Right kidney (tissue), 9 donors: ENCODE results near the gene PABPN1.
"Not testable (repeated sequence)": the region's sequence is repeated elsewhere in the genome, so short reads cannot be mapped to it uniquely, and the experiment has no call there.

ENCODE experiments used
- DNase-seq: peaks from one replicate; pipeline ENCODE4 v3.0.0-alpha.2; 2016
- long read RNA-seq, 8 donors: transcript quantifications; one replicate each; lab custom pipeline, GENCODE V29; 2026

PABPN1 gene
- long read RNA-seq, donor 1, transcript PABPN1-201 (7 exons, 2,001 nt): major isoform, 67 of 184 reads
- long read RNA-seq, donor 1, transcript PABPN1-202 (6 exons, 2,768 nt): minor isoform, 49 of 184 reads
- long read RNA-seq, donor 1, transcript PABPN1-208 (5 exons, 778 nt): minor isoform, 18 of 184 reads
- long read RNA-seq, donor 1, transcript PABPN1-203 (3 exons, 817 nt): minor isoform, 12 of 184 reads
- long read RNA-seq, donor 1, partial matches to known transcripts: 28 of 184 reads
- long read RNA-seq, donor 1, other reads (novel, unspliced or antisense): 0 of 184 reads
- long read RNA-seq, donor 2, transcript PABPN1-201 (7 exons, 2,001 nt): major isoform, 43 of 70 reads
- long read RNA-seq, donor 2, transcript PABPN1-207 (6 exons, 1,220 nt): minor isoform, 7 of 70 reads
- long read RNA-seq, donor 2, transcript PABPN1-202 (6 exons, 2,768 nt): minor isoform, 11 of 70 reads
- long read RNA-seq, donor 2, partial matches to known transcripts: 5 of 70 reads
- long read RNA-seq, donor 2, other reads (novel, unspliced or antisense): 0 of 70 reads
- long read RNA-seq, donor 3, transcript PABPN1-203 (3 exons, 817 nt): minor isoform, 6 of 57 reads
- long read RNA-seq, donor 3, transcript PABPN1-208 (5 exons, 778 nt): minor isoform, 6 of 57 reads
- long read RNA-seq, donor 3, transcript PABPN1-201 (7 exons, 2,001 nt): major isoform, 24 of 57 reads
- long read RNA-seq, donor 3, transcript PABPN1-202 (6 exons, 2,768 nt): minor isoform, 10 of 57 reads
- long read RNA-seq, donor 3, partial matches to known transcripts: 5 of 57 reads
- long read RNA-seq, donor 3, other reads (novel, unspliced or antisense): 0 of 57 reads
- long read RNA-seq, donor 4, transcript PABPN1-202 (6 exons, 2,768 nt): minor isoform, 28 of 217 reads
- long read RNA-seq, donor 4, transcript PABPN1-208 (5 exons, 778 nt): minor isoform, 9 of 217 reads
- long read RNA-seq, donor 4, transcript PABPN1-201 (7 exons, 2,001 nt): major isoform, 47 of 217 reads
- long read RNA-seq, donor 4, transcript PABPN1-207 (6 exons, 1,220 nt): minor isoform, 9 of 217 reads
- long read RNA-seq, donor 4, partial matches to known transcripts: 117 of 217 reads
- long read RNA-seq, donor 4, other reads (novel, unspliced or antisense): 0 of 217 reads
- long read RNA-seq, donor 5, transcript PABPN1-208 (5 exons, 778 nt): minor isoform, 11 of 167 reads
- long read RNA-seq, donor 5, transcript PABPN1-203 (3 exons, 817 nt): minor isoform, 8 of 167 reads
- long read RNA-seq, donor 5, transcript PABPN1-201 (7 exons, 2,001 nt): major isoform, 65 of 167 reads
- long read RNA-seq, donor 5, transcript PABPN1-202 (6 exons, 2,768 nt): minor isoform, 45 of 167 reads
- long read RNA-seq, donor 5, partial matches to known transcripts: 29 of 167 reads
- long read RNA-seq, donor 5, other reads (novel, unspliced or antisense): 0 of 167 reads
- long read RNA-seq, donor 6, transcript PABPN1-208 (5 exons, 778 nt): minor isoform, 7 of 106 reads
- long read RNA-seq, donor 6, transcript PABPN1-202 (6 exons, 2,768 nt): minor isoform, 16 of 106 reads
- long read RNA-seq, donor 6, transcript PABPN1-207 (6 exons, 1,220 nt): minor isoform, 7 of 106 reads
- long read RNA-seq, donor 6, transcript PABPN1-201 (7 exons, 2,001 nt): major isoform, 56 of 106 reads
- long read RNA-seq, donor 6, partial matches to known transcripts: 18 of 106 reads
- long read RNA-seq, donor 6, other reads (novel, unspliced or antisense): 0 of 106 reads
- long read RNA-seq, donor 7: 0 reads
- long read RNA-seq, donor 8, transcript PABPN1-202 (6 exons, 2,768 nt): minor isoform, 25 of 133 reads
- long read RNA-seq, donor 8, transcript PABPN1-207 (6 exons, 1,220 nt): minor isoform, 11 of 133 reads
- long read RNA-seq, donor 8, transcript PABPN1-201 (7 exons, 2,001 nt): major isoform, 41 of 133 reads
- long read RNA-seq, donor 8, transcript PABPN1-203 (3 exons, 817 nt): minor isoform, 9 of 133 reads
- long read RNA-seq, donor 8, partial matches to known transcripts: 29 of 133 reads
- long read RNA-seq, donor 8, other reads (novel, unspliced or antisense): 9 of 133 reads

GRCh38 chr14:23320584-23321571, at the start of gene PABPN1:
Gene PABPN1 (plus strand): TSS chr14:23321457. CDS start chr14:23321470, 13 bp downstream.
- DNase-seq: peak; percentile 90

- no peak for DNase-seq
These were observed 45.8 kb upstream of the PABPN1 start for GRCh38 chr14:23275412-23275811.

- DNase-seq: no peak
These were observed 44.1 kb upstream of the PABPN1 start for GRCh38 chr14:23277189-23277588.

- not testable (repeated sequence) for DNase-seq
These were observed 43.3 kb upstream of the PABPN1 start for GRCh38 chr14:23277928-23278327.

GRCh38 chr14:23281247-23281646, 40.0 kb upstream of the PABPN1 start:
- DNase-seq: no peak

- DNase-seq: no peak
These were observed 36.4 kb upstream of the PABPN1 start for GRCh38 chr14:23284654-23285529.

- DNase-seq: peak; percentile 67
These were observed 35.7 kb upstream of the PABPN1 start for GRCh38 chr14:23285530-23286019.

GRCh38 chr14:23286020-23286901, 35.0 kb upstream of the PABPN1 start, which contains the start of gene HOMEZ:
Gene HOMEZ (minus strand): TSS chr14:23286132. CDS start chr14:23285952, 180 bp downstream.
- peak; percentile 93 for DNase-seq

- DNase-seq: no peak
These were observed 34.3 kb upstream of the PABPN1 start for GRCh38 chr14:23286902-23287479.

GRCh38 chr14:23294734-23295561, 26.3 kb upstream of the PABPN1 start:
- DNase-seq: peak; percentile 52

GRCh38 chr14:23296012-23296777, 25.1 kb upstream of the PABPN1 start:
- no peak for DNase-seq

GRCh38 chr14:23297096-23297495, 24.2 kb upstream of the PABPN1 start:
- no peak for DNase-seq

GRCh38 chr14:23297611-23298277, 23.5 kb upstream of the PABPN1 start:
- DNase-seq: no peak
